Upper lobe of right lung (tissue), 1 donor: ENCODE measurements around the gene PYDC1. TPM values are rescaled to one million over a fixed set of nuclear protein-coding genes. Genes with fewer than 3 reads are reported as not detected.

Experiments used
- ATAC-seq: fragments of 200-7000 bp; cut with Tn5 transposase; one replicate; pipeline ENCODE4 v1.9.1; 2020; ENCODE audit warnings: mild to moderate bottlenecking, moderate library complexity
- DNase-seq: peaks from one replicate; pipeline ENCODE4 v3.0.0-alpha.2; 2020
- H3K27ac ChIP-seq: fragments of 200-600 bp; one replicate; pipeline ENCODE4 v1.8.0; 2022
- H3K27me3 ChIP-seq: fragments of 200-600 bp; one replicate; pipeline ENCODE4 v1.8.0; 2022; ENCODE audit warnings: mild to moderate bottlenecking
- H3K36me3 ChIP-seq: fragments of 200-600 bp; one replicate; pipeline ENCODE4 v1.8.0; 2022
- H3K4me1 ChIP-seq: fragments of 200-600 bp; one replicate; pipeline ENCODE4 v1.8.0; 2022
- H3K4me3 ChIP-seq: fragments of 200-600 bp; one replicate; pipeline ENCODE4 v1.8.0; 2022; ENCODE audit warnings: mild to moderate bottlenecking
- H3K9me3 ChIP-seq: fragments of 200-600 bp; one replicate; pipeline ENCODE4 v1.8.0; 2022
- CTCF ChIP-seq: fragments of 200-600 bp; IDR thresholded peaks from one replicate; pipeline ENCODE4 v1.8.0; 2022; ENCODE audit warnings: antibody characterized with exemption
- intact Hi-C: fragments of 100-400 bp; cut with DNase I; formaldehyde crosslinking; loops from one replicate; pipeline ENCODE4 v1.11.0; 2022
- total RNA-seq: library from RNA; stranded (reverse); fragmentation: NEBNext Ultra II Directional; extraction: Animal tissue kit (Norgen Biotek cat#: 25700); gene quantifications from one replicate; pipeline ENCODE4 v1.2.1, GENCODE V29; 2021
- donor health status: DM: no; HTN: yes; CAD: no; lungs with severe emphysema.

Gene PYDC1
- total RNA-seq, 1 donor from 2014 or later: not detected

DNA sequence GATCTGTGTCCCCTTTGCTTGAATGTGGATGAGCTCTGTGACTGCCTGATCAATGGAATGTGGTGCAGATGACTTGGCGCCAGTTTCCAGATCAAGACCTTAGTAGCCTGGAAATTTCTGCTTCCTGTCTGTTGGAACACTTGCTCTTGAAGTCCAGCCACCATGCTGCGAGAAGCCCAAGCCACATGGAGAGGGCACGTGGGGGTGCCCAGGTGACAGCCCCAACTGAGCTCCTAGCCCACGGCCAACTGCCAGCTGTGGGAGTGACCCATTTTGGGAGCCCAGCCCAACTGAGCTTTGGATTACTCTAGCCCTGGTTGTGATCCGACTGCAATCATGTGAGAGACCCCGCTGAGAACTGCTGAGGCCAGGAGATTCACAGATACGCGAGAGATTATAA, 39.5 kb upstream of the PYDC1 start:
- intact Hi-C loops: loop anchor here (10.0 kb wide), 1 partner anchor 52 kb away; the partner anchor contains the start of gene PYCARD
- no peak for ATAC-seq

DNA sequence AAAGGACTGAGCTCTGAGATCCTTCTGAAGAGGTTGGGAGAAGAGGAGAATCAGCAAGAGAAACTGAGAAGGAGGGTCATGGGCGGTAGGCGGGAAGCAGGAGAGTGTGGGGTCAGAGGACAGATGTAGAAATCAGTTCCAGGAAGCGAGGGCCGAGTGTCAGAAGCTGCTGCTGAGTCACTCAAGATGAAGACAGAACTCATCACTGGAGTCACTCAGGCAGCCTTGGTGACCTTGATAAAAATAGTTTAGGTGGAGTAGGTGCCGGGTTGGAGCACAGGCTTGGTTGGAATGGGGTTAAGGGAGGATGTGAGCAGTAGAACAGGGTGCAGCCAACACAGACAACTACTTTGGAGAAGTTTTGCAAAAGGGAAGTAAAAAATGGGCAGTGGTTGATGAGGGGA, 36.7 kb upstream of the PYDC1 start:
- Histone ChIP-seq H3K9me3 (no peaks in the 10 kb centered on the region), H3K36me3 (no peaks in the 10 kb centered on the region), H3K4me1 (no peaks in the 10 kb centered on the region), H3K27ac (peak overlapping the region; percentile 55), H3K27me3 (no peaks in the 10 kb centered on the region), H3K4me3 (no peak overlapping the region)
- peak; percentile 94 for ATAC-seq
- intact Hi-C loops: loop anchor here (10.0 kb wide), 1 partner anchor 49 kb away; the partner anchor contains the start of gene PYCARD
- DNase-seq: no peak
- TF ChIP-seq CTCF: no peak

More for the DNA sequence above, 39.5 kb upstream of the PYDC1 start:
- Histone ChIP-seq H3K4me3 (no peak overlapping the region), H3K9me3 (no peaks in the 10 kb centered on the region), H3K27ac (no peak overlapping the region), H3K36me3 (no peaks in the 10 kb centered on the region), H3K4me1 (peaks cover 6% of the 10 kb centered on the region), H3K27me3 (no peaks in the 10 kb centered on the region)
- DNase-seq: no peak
- no peak for TF ChIP-seq CTCF

DNA sequence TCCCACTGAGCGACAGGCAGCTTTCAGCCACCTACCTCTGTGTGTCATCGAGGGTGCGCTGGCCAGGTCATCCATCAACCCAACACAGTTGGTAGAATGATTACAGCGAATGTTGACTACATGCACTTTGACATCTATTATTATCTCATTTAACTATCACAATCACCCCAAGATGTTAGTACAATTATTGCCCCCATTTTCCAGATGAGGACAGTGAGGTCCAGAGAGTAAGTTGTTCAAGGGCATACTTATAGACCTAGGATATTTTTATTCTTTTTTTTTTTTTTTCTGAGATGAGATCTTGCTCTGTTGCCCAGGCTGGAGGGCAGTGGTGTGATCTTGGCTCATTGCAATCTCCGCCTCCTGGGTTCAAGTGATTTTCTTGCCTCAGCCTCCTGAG, 34.5 kb upstream of the PYDC1 start:
- no peak for ATAC-seq
- no peak for TF ChIP-seq CTCF
- H3K4me3 ChIP-seq: no peak overlapping the region

DNA sequence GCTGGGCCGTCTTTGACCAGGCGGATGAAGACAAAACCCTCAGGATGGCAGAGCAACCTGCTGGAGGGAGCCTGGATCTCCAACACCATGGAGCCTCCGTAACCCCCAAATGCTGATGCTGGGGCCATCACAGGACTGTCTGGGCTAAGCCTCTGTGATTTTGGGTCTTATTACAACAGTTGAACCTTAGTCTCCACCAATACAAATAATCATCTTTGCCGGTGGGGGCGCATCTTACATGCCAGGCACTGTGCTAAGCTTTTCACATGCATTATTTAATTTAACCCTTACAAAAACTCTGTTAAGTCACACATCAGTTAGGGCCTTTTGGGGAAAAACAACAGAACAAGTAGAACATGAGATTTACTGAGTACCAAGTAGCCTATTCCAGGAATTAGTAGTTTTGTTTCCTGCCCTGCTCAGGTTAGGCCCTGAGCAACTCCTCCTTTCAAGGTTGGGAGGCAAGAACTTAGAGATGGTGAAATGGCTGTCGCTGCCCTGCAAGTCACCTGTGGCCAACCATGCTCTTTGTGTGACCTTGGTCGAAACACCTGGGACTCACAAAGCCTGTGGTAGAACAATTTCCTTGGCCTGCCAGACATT, 33.9 kb upstream of the PYDC1 start:
- no peaks in the 10 kb centered on the region for H3K4me1 ChIP-seq
- H3K9me3 ChIP-seq: no peaks in the 10 kb centered on the region
- intact Hi-C loops: loop anchor here (10.0 kb wide), 1 partner anchor 46 kb away; the partner anchor contains the start of gene PYCARD
- DNase-seq (no peak), ATAC-seq (no peak)
- no peak for TF ChIP-seq CTCF
- H3K27ac ChIP-seq: no peak overlapping the region
- H3K27me3 ChIP-seq: no peaks in the 10 kb centered on the region
- no peak overlapping the region for H3K4me3 ChIP-seq
- no peaks in the 10 kb centered on the region for H3K36me3 ChIP-seq

More for the DNA sequence above, 34.5 kb upstream of the PYDC1 start:
- H3K27ac ChIP-seq: no peak overlapping the region
- intact Hi-C loops: loop anchor here (10.0 kb wide), 1 partner anchor 47 kb away; the partner anchor contains the start of gene PYCARD
- H3K27me3 ChIP-seq: no peaks in the 10 kb centered on the region
- H3K36me3 ChIP-seq: no peaks in the 10 kb centered on the region
- H3K4me1 ChIP-seq: no peaks in the 10 kb centered on the region
- DNase-seq: no peak
- no peaks in the 10 kb centered on the region for H3K9me3 ChIP-seq

GRCh38 chr16:31248344-31248743, 31.4 kb upstream of the PYDC1 start:
- intact Hi-C loops: no loop called here
- no peaks in the 10 kb centered on the region for H3K27me3 ChIP-seq
- no peaks in the 10 kb centered on the region for H3K9me3 ChIP-seq
- H3K36me3 ChIP-seq: no peaks in the 10 kb centered on the region
- TF ChIP-seq CTCF: no peak
- H3K4me1 ChIP-seq: no peaks in the 10 kb centered on the region
- H3K4me3 ChIP-seq: no peak overlapping the region
- H3K27ac ChIP-seq: no peak overlapping the region
- DNase-seq: no peak
- ATAC-seq: no peak
